Glutamatergic neuron (in vitro differentiated cells): ENCODE measurements around the gene LCNL1. TPM values are rescaled to one million over a fixed set of nuclear protein-coding genes. Genes with fewer than 3 reads are reported as not detected.

Experiments
- DNase-seq: peaks from one replicate; pipeline ENCODE4 v3.0.0; 2022
- H3K27ac Mint-ChIP-seq: one replicate; pipeline ENCODE4 v1.8.0; 2020; ENCODE audit warnings: mild to moderate bottlenecking, mixed read lengths, inconsistent platforms; ENCODE audit not compliant: unreplicated experiment
- H3K27me3 Mint-ChIP-seq: one replicate; pipeline ENCODE4 v1.8.0; 2020; ENCODE audit warnings: mild to moderate bottlenecking, moderate library complexity, mixed read lengths, inconsistent platforms; ENCODE audit not compliant: unreplicated experiment
- H3K36me3 Mint-ChIP-seq: one replicate; pipeline ENCODE4 v1.8.0; 2020; ENCODE audit warnings: mild to moderate bottlenecking, mixed read lengths, inconsistent platforms; ENCODE audit not compliant: unreplicated experiment
- H3K4me1 Mint-ChIP-seq: one replicate; pipeline ENCODE4 v1.8.0; 2020; ENCODE audit warnings: mild to moderate bottlenecking, low read depth, mixed read lengths, inconsistent platforms; ENCODE audit not compliant: unreplicated experiment
- H3K4me3 Mint-ChIP-seq: one replicate; pipeline ENCODE4 v1.8.0; 2020; ENCODE audit warnings: mild to moderate bottlenecking, mixed read lengths, inconsistent platforms; ENCODE audit not compliant: unreplicated experiment
- H3K9me3 Mint-ChIP-seq: one replicate; pipeline ENCODE4 v1.8.0; 2020; ENCODE audit warnings: mild to moderate bottlenecking, moderate library complexity, mixed read lengths, inconsistent platforms; ENCODE audit not compliant: unreplicated experiment
- total RNA-seq: library from RNA; stranded (reverse); fragmentation: NEBNext Ultra II Directional; extraction: Animal tissue kit (Norgen Biotek cat#: 25700); gene quantifications from one replicate; pipeline ENCODE4 v1.2.1, GENCODE V29; 2021; ENCODE audit not compliant: unreplicated experiment
- TF ChIP-seq, protein P1 (sequence below): fragments of 200-600 bp; sonication (generic); IDR thresholded peaks from one replicate; pipeline ENCODE4 v1.5.0; 2021; ENCODE audit not compliant: partially characterized antibody, unreplicated experiment

Gene LCNL1
- total RNA-seq, 1 donor from 2014 or later: not detected

DNA sequence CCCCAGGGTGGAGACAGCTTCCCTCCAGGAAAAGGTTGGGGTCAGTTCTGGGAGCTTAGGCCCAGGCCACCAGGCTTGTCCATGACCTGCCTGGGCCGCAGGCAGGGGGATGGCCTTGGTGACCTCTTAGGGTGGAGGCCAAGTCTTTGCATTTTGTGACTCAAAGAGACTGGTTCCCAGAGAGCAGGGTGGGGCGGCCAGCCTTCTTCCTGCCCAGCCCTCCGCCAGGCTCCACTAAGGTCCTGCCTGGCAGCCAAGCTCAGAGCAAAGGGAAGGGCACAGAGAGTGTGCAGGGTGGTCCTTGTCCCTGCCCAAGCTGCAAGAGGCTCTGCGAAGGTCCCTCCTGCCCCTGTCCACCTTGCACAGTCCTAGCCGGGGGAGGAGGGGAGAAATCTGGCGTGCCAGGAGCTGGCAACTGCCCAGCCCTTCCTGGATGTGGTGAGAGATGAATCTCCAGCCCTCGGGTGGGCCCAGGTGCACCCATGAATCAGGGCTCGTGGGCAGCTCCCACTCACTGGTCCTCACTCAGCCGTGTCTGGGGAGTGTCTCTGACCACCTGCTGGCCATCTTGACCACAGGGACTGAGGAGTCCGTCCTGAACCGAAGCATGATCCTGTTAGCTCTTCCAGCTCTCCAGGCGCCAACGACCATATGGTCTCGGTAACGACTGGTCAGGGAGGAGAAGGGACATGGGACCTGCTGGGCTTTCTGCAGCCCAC is 7.8 kb upstream of the LCNL1 start:
- Mint-ChIP-seq H3K9me3 (peaks cover 2% of the 10 kb centered on the region), H3K27ac (no peak overlapping the region), H3K4me1 (no peaks in the 10 kb centered on the region), H3K36me3 (no peaks in the 10 kb centered on the region), H3K4me3 (no peak overlapping the region), H3K27me3 (no peaks in the 10 kb centered on the region)
- DNase-seq: no peak
- TF ChIP-seq, protein P1, sequence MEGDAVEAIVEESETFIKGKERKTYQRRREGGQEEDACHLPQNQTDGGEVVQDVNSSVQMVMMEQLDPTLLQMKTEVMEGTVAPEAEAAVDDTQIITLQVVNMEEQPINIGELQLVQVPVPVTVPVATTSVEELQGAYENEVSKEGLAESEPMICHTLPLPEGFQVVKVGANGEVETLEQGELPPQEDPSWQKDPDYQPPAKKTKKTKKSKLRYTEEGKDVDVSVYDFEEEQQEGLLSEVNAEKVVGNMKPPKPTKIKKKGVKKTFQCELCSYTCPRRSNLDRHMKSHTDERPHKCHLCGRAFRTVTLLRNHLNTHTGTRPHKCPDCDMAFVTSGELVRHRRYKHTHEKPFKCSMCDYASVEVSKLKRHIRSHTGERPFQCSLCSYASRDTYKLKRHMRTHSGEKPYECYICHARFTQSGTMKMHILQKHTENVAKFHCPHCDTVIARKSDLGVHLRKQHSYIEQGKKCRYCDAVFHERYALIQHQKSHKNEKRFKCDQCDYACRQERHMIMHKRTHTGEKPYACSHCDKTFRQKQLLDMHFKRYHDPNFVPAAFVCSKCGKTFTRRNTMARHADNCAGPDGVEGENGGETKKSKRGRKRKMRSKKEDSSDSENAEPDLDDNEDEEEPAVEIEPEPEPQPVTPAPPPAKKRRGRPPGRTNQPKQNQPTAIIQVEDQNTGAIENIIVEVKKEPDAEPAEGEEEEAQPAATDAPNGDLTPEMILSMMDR: no peak

DNA sequence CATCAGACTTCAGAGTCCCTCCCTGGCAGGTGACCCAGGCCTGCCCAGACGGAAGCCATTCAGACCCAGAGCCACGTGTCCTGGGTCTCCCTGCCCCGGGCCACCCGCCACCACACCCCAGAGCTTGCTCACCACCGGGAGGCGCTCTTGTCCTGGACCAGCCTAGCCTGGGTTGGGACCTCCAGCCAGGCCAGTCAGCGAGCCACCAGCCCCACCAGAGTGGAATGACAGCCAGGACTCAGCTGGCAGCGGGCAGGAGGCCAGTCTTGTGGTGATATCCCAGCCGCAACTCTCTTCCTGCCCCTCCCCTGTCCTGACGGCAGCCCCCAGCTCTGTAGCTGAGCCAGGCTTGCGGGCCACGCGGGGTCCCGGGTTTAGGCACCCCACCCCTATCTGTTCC is 7.1 kb upstream of the LCNL1 start:
- TF ChIP-seq, protein P1: no peak
- no peak overlapping the region for H3K27ac Mint-ChIP-seq
- no peaks in the 10 kb centered on the region for H3K27me3 Mint-ChIP-seq
- DNase-seq: no peak
- no peak overlapping the region for H3K4me3 Mint-ChIP-seq
- no peaks in the 10 kb centered on the region for H3K36me3 Mint-ChIP-seq
- H3K9me3 Mint-ChIP-seq: peaks cover 3% of the 10 kb centered on the region
- no peaks in the 10 kb centered on the region for H3K4me1 Mint-ChIP-seq

DNA sequence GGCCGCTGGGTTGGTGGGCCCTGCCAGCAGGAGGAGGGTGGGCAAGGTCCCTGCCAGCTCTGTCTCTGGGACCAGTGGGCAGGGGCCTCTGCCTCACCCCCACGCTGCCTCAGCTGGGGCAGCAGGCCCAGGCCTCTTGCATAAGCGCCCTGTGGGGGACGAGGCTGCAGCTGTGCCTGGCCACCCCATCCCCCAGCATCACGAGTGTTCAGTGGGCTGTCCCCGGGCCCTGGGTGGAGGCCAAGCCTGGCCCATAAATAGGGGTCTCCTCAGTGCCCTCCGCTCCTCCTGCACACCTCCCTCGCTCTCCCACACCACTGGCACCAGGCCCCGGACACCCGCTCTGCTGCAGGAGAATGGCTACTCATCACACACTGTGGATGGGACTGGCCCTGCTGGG is 5.6 kb upstream of the LCNL1 start, which contains the start of gene PTGDS:
Gene PTGDS, plus strand, starts transcription at position 282 of the 400 bp plus-strand sequence. Its CDS starts 75 bp downstream, at position 357.
- Mint-ChIP-seq H3K4me1 (no peaks in the 10 kb centered on the region), H3K36me3 (no peaks in the 10 kb centered on the region), H3K27ac (no peak within 1 kb of the TSS), H3K4me3 (no peak within 1 kb of the TSS), H3K27me3 (no peaks in the 10 kb centered on the region), H3K9me3 (peaks cover 4% of the 10 kb centered on the region)
- TF ChIP-seq, protein P1: no peak
- DNase-seq: no peak

DNA sequence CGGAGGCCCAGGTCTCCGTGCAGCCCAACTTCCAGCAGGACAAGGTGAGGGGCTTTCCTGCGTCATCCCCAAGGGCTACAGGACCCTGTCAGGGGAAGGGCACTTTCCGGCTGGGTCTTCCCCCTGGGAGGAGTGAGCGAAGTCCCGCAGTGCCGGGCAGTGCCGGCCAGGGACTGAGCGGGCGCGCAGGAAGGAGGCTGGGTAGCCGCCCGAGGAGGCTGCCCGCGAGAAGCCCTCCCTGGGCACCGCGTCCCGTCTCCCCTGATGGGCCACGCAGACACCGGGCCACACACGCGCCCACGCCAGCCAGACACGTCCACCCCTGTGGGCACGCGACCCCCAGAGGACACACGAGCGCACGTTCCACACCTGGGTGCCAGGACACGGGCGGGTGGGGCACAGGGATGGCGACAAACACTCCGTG is 5.1 kb upstream of the LCNL1 start:
- H3K27ac Mint-ChIP-seq: no peak overlapping the region
- H3K9me3 Mint-ChIP-seq: peaks cover 4% of the 10 kb centered on the region
- no peak for DNase-seq
- TF ChIP-seq, protein P1: no peak
- H3K36me3 Mint-ChIP-seq: no peaks in the 10 kb centered on the region
- H3K4me1 Mint-ChIP-seq: no peaks in the 10 kb centered on the region
- no peaks in the 10 kb centered on the region for H3K27me3 Mint-ChIP-seq
- H3K4me3 Mint-ChIP-seq: no peak overlapping the region

DNA sequence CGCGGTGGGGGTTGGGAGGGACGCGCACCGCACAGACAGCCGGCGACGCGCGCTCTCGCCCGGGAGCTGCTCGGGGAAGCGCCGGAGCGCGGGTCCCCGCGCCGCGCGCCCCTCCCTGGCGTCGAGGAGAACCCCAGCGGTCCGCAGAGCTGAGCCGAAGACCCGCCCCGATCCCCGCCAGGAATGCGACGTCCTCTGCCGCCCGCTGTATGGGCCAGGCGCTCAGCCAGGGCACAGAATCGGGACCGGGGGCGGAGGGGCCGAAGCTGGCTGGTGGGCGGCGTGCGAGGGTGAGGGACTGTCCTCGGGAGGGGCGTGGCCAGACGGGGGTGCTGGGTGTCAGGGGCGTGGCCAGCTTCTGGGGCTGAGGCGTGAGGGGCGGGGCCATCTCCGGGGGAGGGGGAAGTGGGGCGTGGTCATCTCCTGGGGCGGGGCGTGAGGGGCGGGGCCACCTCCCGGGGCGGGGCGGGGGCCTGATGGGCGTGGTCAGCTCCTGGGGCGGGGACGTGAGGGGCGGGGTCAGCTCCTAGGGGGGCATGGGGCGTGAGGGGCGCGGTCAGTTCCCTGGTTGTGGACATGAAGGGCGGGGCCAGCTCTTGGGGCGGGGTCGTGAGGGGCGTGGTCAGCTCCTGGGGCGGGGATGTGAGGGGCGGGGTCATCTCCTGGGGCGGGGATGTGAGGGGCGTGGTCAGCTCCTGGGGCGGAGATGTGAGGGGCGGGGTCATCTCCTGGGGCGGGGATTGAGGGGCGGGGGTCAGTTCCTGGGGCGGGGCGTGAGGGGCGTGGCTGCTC is 4.5 kb upstream of the LCNL1 start:
- H3K27me3 Mint-ChIP-seq: no peaks in the 10 kb centered on the region
- H3K4me1 Mint-ChIP-seq: no peaks in the 10 kb centered on the region
- TF ChIP-seq, protein P1: no peak
- no peak overlapping the region for H3K4me3 Mint-ChIP-seq
- no peak overlapping the region for H3K27ac Mint-ChIP-seq
- H3K9me3 Mint-ChIP-seq: peaks cover 4% of the 10 kb centered on the region
- H3K36me3 Mint-ChIP-seq: no peaks in the 10 kb centered on the region
- DNase-seq: peak; percentile 84
